ENCODE measurements around the gene ARHGEF12.

ARHGEF12 gene

GRCh38 chr11:120409655-120410054 lies 73.4 kb downstream of the ARHGEF12 start:
- TF ChIP-seq CTCF (IDR thresholded peaks at IDR 0.05; ENCODE audit: insufficient read depth, low read length, poor library complexity, severe bottlenecking) (no peak), EZH2phosphoT487 (conservative IDR thresholded peaks at IDR 0.05; ENCODE audit: low read length) (no peak)
- H3K4me2 ChIP-seq (ENCODE audit: low read depth, low read length, poor library complexity, severe bottlenecking) = no peak overlapping the region
- H3K27me3 ChIP-seq (ENCODE audit: low read length) = no peaks in the 10 kb centered on the region
- no peaks in the 10 kb centered on the region for H3K9me3 ChIP-seq (ENCODE audit: insufficient read depth, low read length)
- no peak overlapping the region for H3K4me3 ChIP-seq (ENCODE audit: insufficient read depth, low read length, poor library complexity, severe bottlenecking)
- no peaks in the 10 kb centered on the region for H3F3A ChIP-seq (ENCODE audit: insufficient read depth)
- H3K9ac ChIP-seq (ENCODE audit: low read length) = no peak overlapping the region
- H3K9me2 ChIP-seq (replicated peaks; ENCODE audit: insufficient read depth, low read length) = no peaks in the 10 kb centered on the region
- H4K20me1 ChIP-seq (ENCODE audit: low read depth, low read length) = 0 out of 2 replicates have a peak, but pooled peaks cover 8% of the 10 kb centered on the region
- no peak overlapping the region for H2AFZ ChIP-seq (ENCODE audit: low read depth, low read length, severe bottlenecking)
- H3K79me2 ChIP-seq (ENCODE audit: insufficient read depth, low read length) = no peaks in the 10 kb centered on the region
- no peak overlapping the region for H3K27ac ChIP-seq (ENCODE audit: low read depth, low read length)
- H3K36me3 ChIP-seq (ENCODE audit: low read length) = no peaks in the 10 kb centered on the region

DNA sequence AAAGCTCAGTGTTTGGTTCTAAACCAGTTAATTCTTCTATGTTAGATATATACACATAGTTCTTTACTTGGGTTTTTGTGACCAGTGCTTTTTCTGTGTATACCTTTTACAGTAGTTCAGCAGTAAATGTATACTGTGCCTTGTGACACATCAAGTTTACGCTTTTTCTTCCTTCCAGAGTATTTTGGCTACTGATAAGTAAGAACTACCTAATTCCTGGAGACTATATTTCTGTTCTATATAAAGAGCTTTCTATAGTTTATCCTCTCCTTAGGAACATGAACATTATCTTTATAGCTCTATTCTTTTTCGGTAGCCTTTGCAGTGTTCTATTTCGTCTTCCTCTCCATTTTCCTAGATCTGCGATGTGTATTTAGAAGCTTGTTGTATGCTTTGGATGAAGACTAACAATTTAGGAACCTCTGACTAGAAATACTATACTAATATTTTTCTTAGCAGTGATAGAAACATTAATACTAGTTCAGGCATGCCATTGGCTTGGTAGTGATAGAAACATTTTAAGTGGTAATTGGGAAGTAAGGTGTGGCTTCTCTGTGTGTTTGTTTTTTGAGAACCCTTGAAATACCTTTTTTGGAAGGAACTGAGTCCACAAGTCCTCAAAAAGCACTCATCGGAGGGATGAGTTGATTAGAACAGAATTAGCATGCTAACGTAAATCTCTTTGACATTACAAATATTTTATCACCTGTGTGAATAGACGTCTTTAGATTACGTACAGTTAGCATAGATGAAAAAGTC lies 74.6 kb downstream of the ARHGEF12 start:
- Histone ChIP-seq H3K27ac (ENCODE audit: low read depth, low read length) (no peak overlapping the region), H3K79me2 (ENCODE audit: insufficient read depth, low read length) (no peaks in the 10 kb centered on the region), H3K9ac (ENCODE audit: low read length) (no peak overlapping the region), H3K4me2 (ENCODE audit: low read depth, low read length, poor library complexity, severe bottlenecking) (no peak overlapping the region), H3K9me2 (replicated peaks; ENCODE audit: insufficient read depth, low read length) (no peaks in the 10 kb centered on the region), H3K27me3 (ENCODE audit: low read length) (no peaks in the 10 kb centered on the region), H2AFZ (ENCODE audit: low read depth, low read length, severe bottlenecking) (no peak overlapping the region), H3K4me3 (ENCODE audit: insufficient read depth, low read length, poor library complexity, severe bottlenecking) (no peak overlapping the region), H3K36me3 (ENCODE audit: low read length) (no peaks in the 10 kb centered on the region), H3F3A (ENCODE audit: insufficient read depth) (no peaks in the 10 kb centered on the region), H4K20me1 (ENCODE audit: low read depth, low read length) (0 out of 2 replicates have a peak, but pooled peaks cover under 1% of the 10 kb centered on the region), H3K9me3 (ENCODE audit: insufficient read depth, low read length) (no peaks in the 10 kb centered on the region)
- TF ChIP-seq CTCF (IDR thresholded peaks at IDR 0.05; ENCODE audit: insufficient read depth, low read length, poor library complexity, severe bottlenecking) (no peak), EZH2phosphoT487 (conservative IDR thresholded peaks at IDR 0.05; ENCODE audit: low read length) (no peak)

- H3F3A ChIP-seq (ENCODE audit: insufficient read depth) = no peaks in the 10 kb centered on the region
- no peaks in the 10 kb centered on the region for H4K20me1 ChIP-seq (ENCODE audit: low read depth, low read length)
- H3K79me2 ChIP-seq (ENCODE audit: insufficient read depth, low read length) = no peaks in the 10 kb centered on the region
- H3K4me3 ChIP-seq (ENCODE audit: insufficient read depth, low read length, poor library complexity, severe bottlenecking) = no peak overlapping the region
- no peaks in the 10 kb centered on the region for H3K27me3 ChIP-seq (ENCODE audit: low read length)
- no peaks in the 10 kb centered on the region for H3K36me3 ChIP-seq (ENCODE audit: low read length)
- H3K9ac ChIP-seq (ENCODE audit: low read length) = no peak overlapping the region
- no peaks in the 10 kb centered on the region for H3K9me2 ChIP-seq (replicated peaks; ENCODE audit: insufficient read depth, low read length)
- H3K27ac ChIP-seq (ENCODE audit: low read depth, low read length) = no peak overlapping the region
- no peaks in the 10 kb centered on the region for H3K9me3 ChIP-seq (ENCODE audit: insufficient read depth, low read length)
- no peak overlapping the region for H2AFZ ChIP-seq (ENCODE audit: low read depth, low read length, severe bottlenecking)
- TF ChIP-seq EZH2phosphoT487 (conservative IDR thresholded peaks at IDR 0.05; ENCODE audit: low read length) (no peak), CTCF (IDR thresholded peaks at IDR 0.05; ENCODE audit: insufficient read depth, low read length, poor library complexity, severe bottlenecking) (no peak)
- H3K4me2 ChIP-seq (ENCODE audit: low read depth, low read length, poor library complexity, severe bottlenecking) = no peak overlapping the region
Observed at GRCh38 chr11:120413480-120413879, 77.3 kb downstream of the ARHGEF12 start.
